ENCODE data around the gene ZNF423. TPM values are rescaled to one million over a fixed set of nuclear protein-coding genes. Genes with fewer than 3 reads are reported as not detected.

ZNF423 gene
- total RNA-seq, 4 donors from 2014 or later, result 7.0 to 19.7 (median 8.4) TPM

- WGBS, 2 donors (ENCODE audit: low coverage in 1 of 2), result 82% methylated on average over 6 of the region's 9 CpGs; no CpG with 5 or more reads in 1 of the 2 donors
These were observed 331.0 kb downstream of the ZNF423 start for GRCh38 chr16:49524947-49525315.

DNA sequence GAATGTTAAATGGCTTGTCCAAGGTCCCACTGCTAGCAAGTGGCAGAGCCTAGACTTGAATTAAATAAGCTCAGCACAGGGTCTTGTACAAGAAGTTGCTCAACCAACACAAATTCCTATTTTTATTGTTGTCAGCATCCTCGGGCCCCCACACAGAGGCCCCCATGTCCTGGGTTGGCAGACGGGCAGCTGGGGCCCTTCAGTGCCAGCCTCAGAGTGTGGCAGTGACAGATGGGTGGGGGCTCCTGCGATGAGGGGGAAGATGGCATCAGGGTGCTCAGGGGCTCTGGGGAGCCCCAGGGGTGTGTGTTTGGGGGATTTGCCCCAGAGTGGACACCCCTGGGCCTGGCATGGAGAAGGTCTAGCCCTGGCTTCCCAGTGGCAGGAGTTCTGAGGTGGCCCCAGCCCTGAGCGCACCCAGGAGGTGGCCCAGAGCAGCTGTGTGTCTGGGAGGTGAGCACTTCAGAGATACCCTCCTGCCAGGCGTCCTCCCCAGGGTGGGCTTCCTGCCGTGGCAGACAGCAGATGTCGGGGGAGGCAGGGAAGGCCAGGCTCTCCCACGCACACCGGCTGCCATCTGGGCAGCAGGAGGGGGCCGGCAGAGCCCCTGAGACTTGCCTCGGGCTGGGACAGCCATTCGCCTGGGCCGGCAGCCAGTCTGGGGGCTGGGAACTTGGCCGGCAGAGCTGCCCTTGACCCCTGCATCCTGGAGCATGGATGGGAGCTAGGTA lies 331.5 kb downstream of the ZNF423 start:
- no peak overlapping the region for H3K27ac ChIP-seq
- ATAC-seq, result no peak
- peaks cover 0 to 29% of the 10 kb centered on the region in 2 donors for H3K36me3 ChIP-seq
- TF ChIP-seq POLR2AphosphoS5 (IDR thresholded peaks at IDR 0.05), result no peak
- TF ChIP-seq EP300 (IDR thresholded peaks at IDR 0.05), result no peak
- no peak for TF ChIP-seq CTCF (IDR thresholded peaks at IDR 0.05)
- no peak for TF ChIP-seq POLR2A (IDR thresholded peaks at IDR 0.05)
- no peak overlapping the region for H3K4me3 ChIP-seq
- no peaks in the 10 kb centered on the region for H3K27me3 ChIP-seq
- H3K9me3 ChIP-seq, result no peaks in the 10 kb centered on the region
- 40% methylated on average over 2 of the region's 14 CpGs; no CpG with 5 or more reads in 1 of the 2 donors for WGBS, 2 donors (ENCODE audit: low coverage in 1 of 2)
- H3K4me1 ChIP-seq, result peaks cover 0 to 14% (median 0%) of the 10 kb centered on the region in 3 donors

More at GRCh38 chr16:49524947-49525315, 331.0 kb downstream of the ZNF423 start:
- peaks cover 0 to 29% of the 10 kb centered on the region in 2 donors for H3K36me3 ChIP-seq
- H3K4me1 ChIP-seq, result peaks cover 0 to 14% (median 0%) of the 10 kb centered on the region in 3 donors
- no peak overlapping the region for H3K27ac ChIP-seq
- ATAC-seq, result no peak
- no peak overlapping the region for H3K4me3 ChIP-seq
- no peak for TF ChIP-seq EP300 (IDR thresholded peaks at IDR 0.05)
- no peak for TF ChIP-seq POLR2AphosphoS5 (IDR thresholded peaks at IDR 0.05)
- TF ChIP-seq CTCF (IDR thresholded peaks at IDR 0.05), result no peak
- no peak for TF ChIP-seq POLR2A (IDR thresholded peaks at IDR 0.05)
- no peaks in the 10 kb centered on the region for H3K9me3 ChIP-seq
- no peaks in the 10 kb centered on the region for H3K27me3 ChIP-seq

- Histone ChIP-seq H3K9me3 (no peaks in the 10 kb centered on the region), H3K27ac (no peak overlapping the region), H3K4me1 (peaks cover 0 to 10% (median 0%) of the 10 kb centered on the region in 3 donors), H3K4me3 (no peak overlapping the region), H3K36me3 (peaks cover 0 to 29% of the 10 kb centered on the region in 2 donors), H3K27me3 (no peaks in the 10 kb centered on the region)
- no peak for TF ChIP-seq CTCF (IDR thresholded peaks at IDR 0.05)
- TF ChIP-seq EP300 (IDR thresholded peaks at IDR 0.05), result no peak
- TF ChIP-seq POLR2AphosphoS5 (IDR thresholded peaks at IDR 0.05), result no peak
- no peak for TF ChIP-seq POLR2A (IDR thresholded peaks at IDR 0.05)
- 84 to 90% methylated on average over 2 to 11 of the region's 17 CpGs for WGBS, 2 donors (ENCODE audit: low coverage in 1 of 2)
- ATAC-seq, result no peak
These were observed 332.3 kb downstream of the ZNF423 start for GRCh38 chr16:49523435-49524159.

DNA sequence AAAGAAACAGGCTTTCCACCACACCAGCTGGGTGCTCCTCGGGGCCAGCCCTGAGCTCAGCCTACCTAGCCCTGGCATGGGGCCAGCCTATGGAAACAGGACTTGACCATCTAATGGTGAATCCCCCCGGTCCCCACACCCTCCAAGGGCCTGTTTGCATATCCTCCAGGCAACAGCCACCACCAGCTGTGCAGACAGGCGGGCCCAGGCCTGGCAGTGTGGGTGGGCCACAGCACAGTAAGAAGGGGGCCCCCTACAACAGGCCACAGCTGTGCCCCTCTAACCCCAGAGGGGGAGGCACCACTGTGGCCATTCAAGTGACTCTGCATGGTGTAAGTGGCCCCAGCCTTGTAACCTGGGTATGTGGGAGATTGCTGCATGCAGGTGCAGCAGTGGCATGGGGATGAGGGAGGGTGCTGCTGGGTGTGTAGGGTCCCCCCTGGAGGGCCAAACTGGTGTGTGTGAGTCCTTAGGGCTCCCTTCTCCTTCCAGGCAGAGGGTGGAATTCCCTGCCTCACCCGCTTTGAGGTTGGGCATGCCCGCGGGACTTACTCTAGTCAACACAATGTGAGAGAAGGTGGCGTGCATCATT lies 334.1 kb downstream of the ZNF423 start:
- TF ChIP-seq POLR2A (IDR thresholded peaks at IDR 0.05) (no peak), CTCF (IDR thresholded peaks at IDR 0.05) (no peak), POLR2AphosphoS5 (IDR thresholded peaks at IDR 0.05) (no peak), EP300 (IDR thresholded peaks at IDR 0.05) (no peak)
- Histone ChIP-seq H3K9me3 (no peaks in the 10 kb centered on the region), H3K27ac (no peak overlapping the region), H3K36me3 (peaks cover 0 to 29% of the 10 kb centered on the region in 2 donors), H3K4me3 (no peak overlapping the region), H3K27me3 (no peaks in the 10 kb centered on the region), H3K4me1 (no peaks in the 10 kb centered on the region)
- WGBS, 2 donors (ENCODE audit: low coverage in 1 of 2), result no CpG with 5 or more reads among the region's 7 CpGs
- ATAC-seq, result no peak
